IMR-90 (cell line): Measurements from ENCODE around the gene ZZZ3. TPM values are rescaled to one million over a fixed set of nuclear protein-coding genes. Genes with fewer than 3 reads are reported as not detected.
A peak's percentile ranks its signal among the peaks of the same experiment; 100 is the strongest.

Experiments
- ATAC-seq: fragments of 200-7000 bp; cut with Tn5 transposase; 2 replicates; pipeline ENCODE4 v1.9.1; 2020; ENCODE audit warnings: low read depth, mild to moderate bottlenecking, moderate library complexity
- BruUV-seq: library from RNA; stranded (reverse); fragments of 400-500 nt; replicated peaks from 2 replicates; lab custom pipeline; 2021; lab: Mats Ljungman, UMichigan
- CTCF ChIA-PET: fragments of 300-600 bp; formaldehyde crosslinking; extraction: SDS; loops from one replicate; lab custom pipeline; 2021; ENCODE audit warnings: antibody characterized with exemption; lab: Yijun Ruan, JAX
- POLR2A ChIA-PET: fragments of 300-600 bp; sonication (Branson Sonifier 250); formaldehyde crosslinking; loops from one replicate; lab custom pipeline; 2022; ENCODE audit warnings: antibody characterized with exemption; ENCODE audit not compliant: unreplicated experiment; lab: Charles Lee
- DNase-seq: peaks from one replicate; pipeline ENCODE4 v3.0.0; 2013
- H2AFZ ChIP-seq: replicated peaks from 2 replicates; pipeline ENCODE3; 2013; ENCODE audit warnings: low read length, mild to moderate bottlenecking; ENCODE audit not compliant: poor library complexity
- H2AK5ac ChIP-seq: 2 replicates; pipeline ENCODE4 v1.6.1; 2013; ENCODE audit warnings: low read depth, low read length, inconsistent platforms
- H2AK9ac ChIP-seq: replicated peaks from 2 replicates; pipeline ENCODE3; 2013; ENCODE audit warnings: mild to moderate bottlenecking, low read depth, low read length, moderate library complexity; ENCODE audit not compliant: poor library complexity
- H2BK120ac ChIP-seq: 2 replicates; pipeline ENCODE4 v1.6.1; 2013; ENCODE audit warnings: low read depth, low read length, inconsistent platforms
- H2BK15ac ChIP-seq: 3 replicates; pipeline ENCODE4 v1.6.1; 2013; ENCODE audit warnings: low read depth, low read length, inconsistent platforms
- H2BK20ac ChIP-seq: 2 replicates; pipeline ENCODE4 v1.6.1; 2013; ENCODE audit warnings: low read depth, mild to moderate bottlenecking, inconsistent platforms, low read length, moderate library complexity
- H2BK5ac ChIP-seq: 2 replicates; pipeline ENCODE4 v1.6.1; 2013; ENCODE audit warnings: mild to moderate bottlenecking, low read depth, low read length, inconsistent platforms; ENCODE audit not compliant: poor library complexity, severe bottlenecking
- H3K14ac ChIP-seq: replicated peaks from 2 replicates; pipeline ENCODE4 v1.6.1; 2013; ENCODE audit warnings: low read depth, low read length, inconsistent platforms
- H3K18ac ChIP-seq: 2 replicates; pipeline ENCODE4 v1.6.1; 2013; ENCODE audit warnings: low read depth, low read length, control low read depth
- H3K23ac ChIP-seq: 2 replicates; pipeline ENCODE4 v1.6.1; 2013; ENCODE audit warnings: low read depth, low read length, inconsistent platforms
- H3K27ac ChIP-seq: 2 replicates; pipeline ENCODE4 v1.5.1; 2013; ENCODE audit warnings: mild to moderate bottlenecking, control low read depth, low read length; ENCODE audit not compliant: insufficient read depth
- H3K27me3 ChIP-seq: 2 replicates; pipeline ENCODE4 v1.6.1; 2013; ENCODE audit warnings: low read length; ENCODE audit not compliant: control insufficient read depth, insufficient read depth
- H3K36me3 ChIP-seq: 2 replicates; pipeline ENCODE4 v1.6.1; 2013; ENCODE audit warnings: low read length, mixed read lengths; ENCODE audit not compliant: control insufficient read depth, insufficient read depth
- H3K4ac ChIP-seq: 2 replicates; pipeline ENCODE4 v1.6.1; 2013; ENCODE audit warnings: low read depth, low read length, inconsistent platforms
- H3K4me1 ChIP-seq: 2 replicates; pipeline ENCODE4 v1.6.1; 2013; ENCODE audit warnings: low read length, mixed read lengths; ENCODE audit not compliant: control insufficient read depth, insufficient read depth
- H3K4me2 ChIP-seq: 2 replicates; pipeline ENCODE4 v1.6.1; 2013; ENCODE audit warnings: low read depth, mild to moderate bottlenecking, control low read depth, low read length, moderate library complexity
- H3K4me3 ChIP-seq: 2 replicates; pipeline ENCODE4 v1.5.1; 2013; ENCODE audit warnings: low read depth, mild to moderate bottlenecking, control low read depth, low read length, moderate library complexity; ENCODE audit not compliant: insufficient read depth
- H3K56ac ChIP-seq: 2 replicates; pipeline ENCODE4 v1.6.1; 2013; ENCODE audit warnings: low read length, inconsistent platforms; ENCODE audit not compliant: insufficient read depth; ENCODE audit errors: extremely low read depth
- H3K79me1 ChIP-seq, 2 experiments: 2 replicates each; pipeline ENCODE4 v1.6.1; 2013; ENCODE audit warnings: low read length in 2 of 2, inconsistent platforms in 1 of 2, low read depth in 1 of 2
- H3K9ac ChIP-seq: 2 replicates; pipeline ENCODE4 v1.6.1; 2013; ENCODE audit warnings: low read depth, low read length, control low read depth
- H3K9me1 ChIP-seq: 2 replicates; pipeline ENCODE4 v1.6.1; 2013; ENCODE audit warnings: low read length, inconsistent platforms; ENCODE audit not compliant: insufficient read depth
- H3K9me3 ChIP-seq: 2 replicates; pipeline ENCODE4 v1.6.1; 2013; ENCODE audit warnings: low read length; ENCODE audit not compliant: control insufficient read depth, insufficient read depth
- H4K20me1 ChIP-seq: 2 replicates; pipeline ENCODE4 v1.6.1; 2013; ENCODE audit warnings: low read length, inconsistent platforms; ENCODE audit not compliant: insufficient read depth
- H4K5ac ChIP-seq: 2 replicates; pipeline ENCODE4 v1.6.1; 2013; ENCODE audit warnings: mild to moderate bottlenecking, low read depth, low read length, control low read depth
- H4K8ac ChIP-seq, 2 experiments: 2 replicates each; pipeline ENCODE4 v1.6.1; 2013; ENCODE audit warnings: low read depth in 2 of 2, low read length in 2 of 2, control low read depth in 1 of 2, inconsistent platforms in 1 of 2
- H4K91ac ChIP-seq: 2 replicates; pipeline ENCODE4 v1.6.1; 2013; ENCODE audit warnings: low read depth, low read length, inconsistent platforms; ENCODE audit not compliant: insufficient read depth
- BHLHE40 ChIP-seq: fragments of 150-350 bp; IDR thresholded peaks from 2 replicates; pipeline ENCODE4 v1.6.1; 2016; ENCODE audit warnings: mild to moderate bottlenecking, low read depth, low read length
- CHD1 ChIP-seq: IDR thresholded peaks from 2 replicates; pipeline ENCODE4 v1.6.1; 2012; ENCODE audit warnings: low read depth, low read length, improper control_type of control experiment
- FOS ChIP-seq: fragments of 150-350 bp; IDR thresholded peaks from 2 replicates; pipeline ENCODE4 v1.6.1; 2016; ENCODE audit warnings: low read depth, low read length
- MAFK ChIP-seq: IDR thresholded peaks from 2 replicates; pipeline ENCODE4 v1.6.1; 2012; ENCODE audit warnings: low read depth, low read length, improper control_type of control experiment
- MAZ ChIP-seq: IDR thresholded peaks from 2 replicates; pipeline ENCODE4 v1.6.1; 2012; ENCODE audit warnings: low read depth, mild to moderate bottlenecking, low read length, improper control_type of control experiment, moderate library complexity, borderline replicate concordance
- MXI1 ChIP-seq: IDR thresholded peaks from 2 replicates; pipeline ENCODE4 v1.6.1; 2012; ENCODE audit warnings: low read depth, mild to moderate bottlenecking, low read length, moderate library complexity, borderline replicate concordance
- NFE2L2 ChIP-seq: fragments of 150-350 bp; IDR thresholded peaks from 2 replicates; pipeline ENCODE4 v1.6.1; 2016; ENCODE audit warnings: low read depth, mild to moderate bottlenecking, low read length
- RCOR1 ChIP-seq: IDR thresholded peaks from 2 replicates; pipeline ENCODE4 v1.6.1; 2012; ENCODE audit warnings: mild to moderate bottlenecking, low read length, improper control_type of control experiment; ENCODE audit not compliant: insufficient replicate concordance
- RFX5 ChIP-seq: IDR thresholded peaks from 2 replicates; pipeline ENCODE4 v1.8.0; 2012; ENCODE audit warnings: low read depth, mild to moderate bottlenecking, low read length, moderate library complexity
- WGBS, 2 experiments: methylation state at CpG; one replicate each; pipeline versions ENCODE4 v1.1.5 to v1.1.7; 2013; ENCODE audit warnings: missing lambda C conversion rate in 2 of 2; ENCODE audit not compliant: insufficient read length in 1 of 2; ENCODE audit errors: extremely low coverage in 2 of 2; 5-methylcytosine and 5-hydroxymethylcytosine counted together
- dilution Hi-C: fragments of 300-500 bp; cut with HindIII; formaldehyde crosslinking; loops from one replicate; pipeline ENCODE4 v1.14.3; 2018; ENCODE audit warnings: low sequenced_read_pairs; ENCODE audit not compliant: unreplicated experiment
- in situ Hi-C: fragments of 300-500 bp; cut with MboI; formaldehyde crosslinking; loops from 3 replicates; pipeline ENCODE4 v1.14.3; 2019; ENCODE audit warnings: low sequenced_read_pairs, inconsistent platforms, mixed read lengths
- intact Hi-C: fragments of 100-400 bp; cut with micrococcal nuclease; formaldehyde crosslinking; loops from 2 replicates; pipeline ENCODE4 v1.10.0; 2022
- polyA plus RNA-seq, 3 experiments: library from polyadenylated mRNA; depleted of rRNA; stranded (reverse); fragments of >200 nt; gene quantifications; 2 replicates each; pipeline ENCODE4 v1.2.3, GENCODE V29; 2012; ENCODE audit warnings: low replicate concordance in 1 of 3
- total RNA-seq: library from RNA; depleted of rRNA; stranded (reverse); fragments of >200 nt; gene quantifications from 2 replicates; pipeline ENCODE4 v1.2.3, GENCODE V29; 2012
- TF ChIP-seq, protein P1 (sequence below): fragments of 150-350 bp; IDR thresholded peaks from 2 replicates; pipeline ENCODE4 v1.6.1; 2017; ENCODE audit warnings: mild to moderate bottlenecking, antibody characterized with exemption, low read length, low read depth
- TF ChIP-seq, protein P2 (sequence below): fragments of 150-350 bp; IDR thresholded peaks from 2 replicates; pipeline ENCODE4 v1.6.1; 2016; ENCODE audit warnings: low read depth, mild to moderate bottlenecking, low read length, moderate library complexity, borderline replicate concordance
- TF ChIP-seq, protein P3 (sequence below): conservative IDR thresholded peaks from 2 replicates; pipeline ENCODE4 v1.5.1; 2012; ENCODE audit warnings: mild to moderate bottlenecking, low read depth, low read length, improper control_type of control experiment

The ZZZ3 gene
- total and polyA plus RNA-seq, 2 of the 4 experiments (the other 2 are of a cell fraction), result 14.2 to 66.3 TPM

DNA sequence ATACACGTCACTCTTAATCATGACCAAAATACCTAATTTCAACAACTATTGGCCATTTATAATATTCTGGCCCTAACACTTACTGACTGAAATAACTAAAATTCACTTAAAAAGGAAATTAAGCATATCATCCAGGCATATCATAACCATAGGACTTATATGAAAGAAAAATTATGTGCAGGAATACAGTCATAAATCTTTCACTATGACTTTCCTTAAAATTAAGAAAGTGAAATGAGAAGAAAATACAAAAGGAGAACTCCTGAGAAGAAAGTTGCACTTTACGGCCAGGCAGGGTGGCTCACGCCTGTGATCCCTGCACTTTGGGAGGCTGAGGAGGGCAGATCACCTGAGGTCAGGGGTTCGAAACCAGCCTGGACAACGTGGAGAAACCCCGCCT, 9.4 kb downstream of the ZZZ3 start:
- intact Hi-C loops, result no loop called here
- ATAC-seq (no peak), DNase-seq (no peak)
- dilution Hi-C loops, result no loop called here
- H2BK15ac ChIP-seq, result no peak overlapping the region
- H3K9me3 ChIP-seq, result no peaks in the 10 kb centered on the region
- H4K91ac ChIP-seq, result no peak overlapping the region
- in situ Hi-C loops, result no loop called here
- H3K4ac ChIP-seq, result no peak overlapping the region
- H2BK120ac ChIP-seq, result no peak overlapping the region
- no peak overlapping the region for H3K14ac ChIP-seq
- H3K4me3 ChIP-seq, result no peak overlapping the region
- POLR2A ChIA-PET, result no interaction called here
- H3K56ac ChIP-seq, result no peak overlapping the region
- H3K36me3 ChIP-seq, result no peaks in the 10 kb centered on the region
- peaks cover 38% of the 10 kb centered on the region for H4K20me1 ChIP-seq
- no peak overlapping the region for H3K27ac ChIP-seq
- no peak overlapping the region for H3K9ac ChIP-seq
- H3K79me1 ChIP-seq, result peaks cover 5 to 40% of the 10 kb centered on the region in 2 experiments; a peak in 2 of 4 replicates
- H3K18ac ChIP-seq, result no peak overlapping the region
- no peaks in the 10 kb centered on the region for H3K27me3 ChIP-seq
- H3K9me1 ChIP-seq, result peaks cover 4% of the 10 kb centered on the region; the same call in 1 of the 2 replicates
- no peak overlapping the region for H3K4me2 ChIP-seq
- H2AK5ac ChIP-seq, result 0 out of 2 replicates have a peak overlapping the region, but pooled peaks have one; percentile 39
- H4K5ac ChIP-seq, result no peak overlapping the region; the same call in 1 of the 2 replicates
- H2BK20ac ChIP-seq, result no peak overlapping the region
- H2AK9ac ChIP-seq, result no peak overlapping the region
- 81% methylated on average over 4 of the region's 6 CpGs; no CpG with 5 or more reads in 1 of the 2 experiments for WGBS, 2 experiments
- CTCF ChIA-PET, result no interaction called here
- peak overlapping the region; percentile 1 for H2BK5ac ChIP-seq
- TF ChIP-seq NFE2L2, result no peak
- no peak for TF ChIP-seq CHD1
- TF ChIP-seq MAZ, result no peak
- TF ChIP-seq RCOR1, result no peak
- TF ChIP-seq, protein P1, sequence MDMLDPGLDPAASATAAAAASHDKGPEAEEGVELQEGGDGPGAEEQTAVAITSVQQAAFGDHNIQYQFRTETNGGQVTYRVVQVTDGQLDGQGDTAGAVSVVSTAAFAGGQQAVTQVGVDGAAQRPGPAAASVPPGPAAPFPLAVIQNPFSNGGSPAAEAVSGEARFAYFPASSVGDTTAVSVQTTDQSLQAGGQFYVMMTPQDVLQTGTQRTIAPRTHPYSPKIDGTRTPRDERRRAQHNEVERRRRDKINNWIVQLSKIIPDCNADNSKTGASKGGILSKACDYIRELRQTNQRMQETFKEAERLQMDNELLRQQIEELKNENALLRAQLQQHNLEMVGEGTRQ, result no peak
- TF ChIP-seq FOS, result no peak
- TF ChIP-seq, protein P2, sequence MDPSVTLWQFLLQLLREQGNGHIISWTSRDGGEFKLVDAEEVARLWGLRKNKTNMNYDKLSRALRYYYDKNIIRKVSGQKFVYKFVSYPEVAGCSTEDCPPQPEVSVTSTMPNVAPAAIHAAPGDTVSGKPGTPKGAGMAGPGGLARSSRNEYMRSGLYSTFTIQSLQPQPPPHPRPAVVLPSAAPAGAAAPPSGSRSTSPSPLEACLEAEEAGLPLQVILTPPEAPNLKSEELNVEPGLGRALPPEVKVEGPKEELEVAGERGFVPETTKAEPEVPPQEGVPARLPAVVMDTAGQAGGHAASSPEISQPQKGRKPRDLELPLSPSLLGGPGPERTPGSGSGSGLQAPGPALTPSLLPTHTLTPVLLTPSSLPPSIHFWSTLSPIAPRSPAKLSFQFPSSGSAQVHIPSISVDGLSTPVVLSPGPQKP, result no peak
- TF ChIP-seq RFX5, result no peak
- TF ChIP-seq BHLHE40, result no peak
- TF ChIP-seq, protein P3, sequence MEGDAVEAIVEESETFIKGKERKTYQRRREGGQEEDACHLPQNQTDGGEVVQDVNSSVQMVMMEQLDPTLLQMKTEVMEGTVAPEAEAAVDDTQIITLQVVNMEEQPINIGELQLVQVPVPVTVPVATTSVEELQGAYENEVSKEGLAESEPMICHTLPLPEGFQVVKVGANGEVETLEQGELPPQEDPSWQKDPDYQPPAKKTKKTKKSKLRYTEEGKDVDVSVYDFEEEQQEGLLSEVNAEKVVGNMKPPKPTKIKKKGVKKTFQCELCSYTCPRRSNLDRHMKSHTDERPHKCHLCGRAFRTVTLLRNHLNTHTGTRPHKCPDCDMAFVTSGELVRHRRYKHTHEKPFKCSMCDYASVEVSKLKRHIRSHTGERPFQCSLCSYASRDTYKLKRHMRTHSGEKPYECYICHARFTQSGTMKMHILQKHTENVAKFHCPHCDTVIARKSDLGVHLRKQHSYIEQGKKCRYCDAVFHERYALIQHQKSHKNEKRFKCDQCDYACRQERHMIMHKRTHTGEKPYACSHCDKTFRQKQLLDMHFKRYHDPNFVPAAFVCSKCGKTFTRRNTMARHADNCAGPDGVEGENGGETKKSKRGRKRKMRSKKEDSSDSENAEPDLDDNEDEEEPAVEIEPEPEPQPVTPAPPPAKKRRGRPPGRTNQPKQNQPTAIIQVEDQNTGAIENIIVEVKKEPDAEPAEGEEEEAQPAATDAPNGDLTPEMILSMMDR, result no peak
- TF ChIP-seq MAFK, result no peak
- TF ChIP-seq MXI1, result no peak
- no peak overlapping the region for H2AFZ ChIP-seq
- no peak overlapping the region for H4K8ac ChIP-seq
- BruUV-seq, result no TSS peak
- H3K4me1 ChIP-seq, result peaks cover 17% of the 10 kb centered on the region
- H3K23ac ChIP-seq, result 0 out of 2 replicates have a peak overlapping the region, but pooled peaks have one; percentile 12
